GM21786 (cell line): ENCODE data around the gene ERICH4.
"Not testable (repeated sequence)": the region's sequence is repeated elsewhere in the genome, so short reads cannot be mapped to it uniquely, and the experiment has no call there.

Source experiments
- ATAC-seq: cut with Tn5 transposase; IDR thresholded peaks from one replicate; pipeline ENCODE4 v1.9.1; 2021; ENCODE audit not compliant: unreplicated experiment

The ERICH4 gene

DNA sequence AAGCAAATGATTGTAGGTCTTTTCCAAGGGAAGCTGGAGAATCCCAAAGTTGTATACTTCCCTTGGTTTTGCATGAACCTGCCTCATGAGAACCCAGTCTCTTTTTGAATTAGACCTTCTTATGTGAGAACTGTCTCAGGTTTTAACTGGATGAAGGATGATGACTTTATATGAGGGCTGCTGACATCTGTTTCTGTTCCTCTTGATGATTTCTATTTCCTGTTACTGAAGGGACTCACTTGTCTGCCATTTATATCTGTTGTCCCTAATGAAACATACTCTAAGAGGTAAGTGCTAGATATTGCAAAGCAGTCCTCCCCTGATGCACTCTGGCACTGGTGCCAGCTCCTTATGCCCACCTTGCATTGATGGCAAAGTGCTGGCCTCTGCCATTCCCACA is 33.6 kb downstream of the ERICH4 start:
- ATAC-seq = no peak

DNA sequence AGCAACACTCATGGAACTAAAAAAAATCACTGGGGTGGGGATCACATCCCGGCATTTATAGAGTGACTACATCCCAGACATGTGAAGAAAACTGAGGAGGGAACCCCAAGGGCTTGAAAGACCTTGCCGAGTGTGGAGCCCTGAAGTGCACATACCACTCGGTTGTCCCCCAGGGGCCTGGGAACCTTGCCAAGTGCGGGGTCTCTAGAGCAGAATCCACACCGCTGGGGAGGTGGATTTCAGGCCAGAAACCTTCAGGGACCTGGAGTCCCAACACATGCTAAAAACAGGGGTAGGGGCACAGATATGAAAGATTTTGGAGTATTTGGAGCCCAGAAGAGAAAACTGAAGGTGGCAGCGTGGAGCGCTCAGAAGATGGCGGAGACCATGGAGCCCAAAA is 35.2 kb downstream of the ERICH4 start:
- no peak for ATAC-seq

DNA sequence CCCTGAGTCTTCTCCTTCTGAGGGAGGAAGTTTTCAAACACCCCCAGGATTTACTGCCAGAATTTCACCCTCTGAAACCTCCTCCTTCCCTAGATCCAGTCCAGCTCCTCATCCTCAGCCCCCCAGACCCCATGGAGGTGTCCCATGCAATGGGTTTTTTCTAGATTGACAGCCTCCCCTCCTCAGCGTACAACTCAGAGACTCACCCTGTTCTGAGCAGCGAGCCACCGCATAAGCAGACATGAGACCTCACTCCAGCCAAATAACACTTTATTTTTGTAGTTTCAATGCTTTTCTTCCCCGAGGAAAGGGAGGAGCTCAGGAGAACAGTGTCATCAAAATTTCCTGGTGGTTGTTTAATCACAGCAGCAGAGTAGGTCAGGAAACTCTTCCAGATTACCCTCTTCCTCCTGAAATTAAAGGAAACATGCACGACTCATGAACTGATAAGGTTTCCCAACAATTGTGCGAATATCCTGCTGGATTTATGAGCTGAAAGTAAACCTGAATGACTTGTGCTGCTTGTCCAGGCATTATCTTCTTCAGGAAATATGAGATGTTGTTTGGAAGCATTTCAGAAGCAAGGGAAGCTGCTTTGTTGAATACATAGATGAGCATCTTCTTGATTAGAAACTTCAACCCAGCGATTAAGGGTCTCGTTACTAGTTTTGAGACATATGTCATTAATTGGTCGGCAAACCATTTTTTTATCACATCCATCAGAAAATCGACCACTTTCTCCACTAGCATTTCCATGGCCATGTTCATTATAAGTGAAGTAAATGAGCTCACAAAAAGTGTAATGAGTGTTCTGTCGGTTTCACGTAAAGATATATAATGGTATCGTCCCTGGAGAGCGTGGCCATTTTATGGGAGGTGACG is 36.2 kb downstream of the ERICH4 start:
- no peak for ATAC-seq

GRCh38 chr19:41479757-41480191 is 36.8 kb downstream of the ERICH4 start:
- ATAC-seq = no peak

DNA sequence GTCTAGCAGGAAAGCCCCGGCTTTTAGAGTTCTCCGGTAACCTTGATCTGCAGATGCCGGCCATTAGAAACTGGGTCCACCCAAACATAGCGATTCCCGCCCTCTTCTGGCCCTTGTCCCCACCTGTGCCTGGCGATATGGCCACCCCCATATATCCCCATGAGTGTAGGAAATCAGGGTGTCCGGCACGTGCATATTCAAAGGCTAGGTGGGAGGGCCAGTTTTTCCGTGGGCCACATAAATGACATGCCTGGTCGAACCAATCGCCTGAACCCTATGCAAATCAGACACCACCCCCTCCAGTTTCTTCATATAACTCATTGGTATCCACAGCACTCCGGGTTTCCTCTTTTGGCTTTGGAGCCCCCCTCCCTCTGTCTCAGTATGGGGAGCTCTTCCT is 37.4 kb downstream of the ERICH4 start:
- ATAC-seq = no peak

DNA sequence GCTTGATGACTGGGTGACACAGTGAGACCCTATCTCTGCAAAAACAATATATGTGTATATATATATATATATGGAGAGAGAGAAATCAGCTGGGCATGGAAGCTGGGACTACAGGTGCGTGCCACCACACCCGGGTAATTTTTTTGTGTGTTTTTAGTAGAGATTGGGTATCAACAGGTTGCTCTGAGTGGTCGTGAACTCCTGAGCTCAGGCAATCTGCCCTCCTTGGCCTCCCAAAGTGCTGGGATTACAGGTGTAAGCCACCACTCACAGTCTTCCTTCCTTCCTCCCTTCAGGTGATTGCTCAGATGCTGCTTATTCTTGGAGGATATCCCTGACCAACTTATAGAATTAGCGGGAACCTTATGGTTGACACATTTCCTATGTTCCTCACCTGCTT is 41.9 kb downstream of the ERICH4 start:
- no peak for ATAC-seq

DNA sequence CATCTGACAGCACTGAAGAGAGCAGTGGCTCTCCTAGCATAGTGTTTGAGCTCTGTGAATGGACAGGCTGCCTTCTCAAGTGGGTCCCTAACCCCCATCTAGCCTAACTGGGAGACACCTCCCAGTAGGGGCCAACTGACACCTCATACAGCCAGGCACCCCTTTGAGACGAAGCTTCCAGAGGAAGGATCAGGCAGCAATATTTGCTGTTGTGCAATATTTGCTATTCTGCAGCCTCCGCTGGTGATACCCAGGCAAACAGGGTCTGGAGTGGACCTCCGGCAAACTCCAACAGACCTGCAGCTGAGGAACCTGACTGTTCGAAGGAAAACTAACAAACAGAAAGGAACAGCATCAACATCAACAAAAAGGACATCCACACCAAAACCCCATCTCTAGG is 44.0 kb downstream of the ERICH4 start:
- ATAC-seq = not testable (repeated sequence)

DNA sequence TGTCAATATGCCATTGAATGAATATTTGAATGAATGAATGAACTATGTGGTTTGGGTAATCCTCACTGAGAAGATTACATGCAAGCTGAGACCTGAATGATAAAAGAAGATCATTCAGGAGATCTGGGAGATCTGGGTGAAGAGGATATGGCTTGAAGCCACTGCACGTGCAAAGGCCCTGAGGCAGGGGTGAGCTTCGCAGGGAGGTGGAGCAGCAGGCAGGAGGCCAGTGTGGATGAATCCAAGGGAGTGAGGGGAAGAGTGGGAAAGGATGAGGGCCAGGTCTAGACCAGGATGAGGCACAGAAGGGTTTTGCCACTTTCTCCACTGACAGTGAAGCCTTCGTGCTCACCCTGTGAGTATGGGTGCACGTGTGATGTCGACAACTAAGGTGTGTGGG is 49.9 kb downstream of the ERICH4 start:
- ATAC-seq = no peak
